HG03558 (cell line): ENCODE results near the gene CASTOR1.

Experiments
- ATAC-seq: cut with Tn5 transposase; IDR thresholded peaks from one replicate; pipeline ENCODE4 v1.9.1; 2021; ENCODE audit warnings: moderate number of reproducible peaks; ENCODE audit not compliant: unreplicated experiment; ENCODE audit errors: extremely low read depth

Gene CASTOR1

GRCh38 chr22:30266445-30267381, 22.6 kb downstream of the CASTOR1 start, which contains the start of gene OSM:
Gene OSM (minus strand): TSS chr22:30266851. CDS start chr22:30266799, 52 bp downstream.
- ATAC-seq, result no peak

GRCh38 chr22:30265823-30266444, 23.4 kb downstream of the CASTOR1 start:
- ATAC-seq, result peak; percentile 48

- ATAC-seq, result no peak
These were observed 24.1 kb downstream of the CASTOR1 start for GRCh38 chr22:30265131-30265720.

GRCh38 chr22:30263883-30264282, 25.4 kb downstream of the CASTOR1 start:
- no peak for ATAC-seq

GRCh38 chr22:30262917-30263741, 26.2 kb downstream of the CASTOR1 start:
- ATAC-seq, result no peak

GRCh38 chr22:30262112-30262511, 27.2 kb downstream of the CASTOR1 start:
- no peak for ATAC-seq

- no peak for ATAC-seq
These were observed 28.2 kb downstream of the CASTOR1 start for GRCh38 chr22:30261134-30261533.

- ATAC-seq, result no peak
These were observed 28.6 kb downstream of the CASTOR1 start for GRCh38 chr22:30260682-30261081.

GRCh38 chr22:30260276-30260675, 29.0 kb downstream of the CASTOR1 start:
- ATAC-seq, result no peak

GRCh38 chr22:30254314-30254713, 35.0 kb downstream of the CASTOR1 start:
- ATAC-seq, result no peak

- no peak for ATAC-seq
These were observed 36.0 kb downstream of the CASTOR1 start for GRCh38 chr22:30253205-30253852.

- ATAC-seq, result no peak
These were observed 36.7 kb downstream of the CASTOR1 start for GRCh38 chr22:30252411-30253204.

- no peak for ATAC-seq
These were observed 37.6 kb downstream of the CASTOR1 start for GRCh38 chr22:30251711-30252110.

GRCh38 chr22:30250661-30251267, 38.5 kb downstream of the CASTOR1 start:
- no peak for ATAC-seq

- ATAC-seq, result no peak
These were observed 39.2 kb downstream of the CASTOR1 start for GRCh38 chr22:30250039-30250565.

- ATAC-seq, result no peak
These were observed 40.0 kb downstream of the CASTOR1 start for GRCh38 chr22:30249049-30250038.

GRCh38 chr22:30248484-30248883, 40.8 kb downstream of the CASTOR1 start:
- no peak for ATAC-seq
